Loucy (cell line): Measurements from ENCODE around the gene SETD3.

Source experiments
- EZH2phosphoT487 ChIP-seq: fragments of 200-600 bp; IDR thresholded peaks from 2 replicates; pipeline ENCODE4 v1.6.1; 2018; ENCODE audit warnings: antibody characterized with exemption, mild to moderate bottlenecking, moderate library complexity, borderline replicate concordance
- TF ChIP-seq, protein P1 (sequence below): fragments of 200-600 bp; sonication (generic); conservative IDR thresholded peaks from 2 replicates; pipeline ENCODE4 v1.5.1; 2014; ENCODE audit warnings: mild to moderate bottlenecking, antibody characterized with exemption, low read length

DNA sequence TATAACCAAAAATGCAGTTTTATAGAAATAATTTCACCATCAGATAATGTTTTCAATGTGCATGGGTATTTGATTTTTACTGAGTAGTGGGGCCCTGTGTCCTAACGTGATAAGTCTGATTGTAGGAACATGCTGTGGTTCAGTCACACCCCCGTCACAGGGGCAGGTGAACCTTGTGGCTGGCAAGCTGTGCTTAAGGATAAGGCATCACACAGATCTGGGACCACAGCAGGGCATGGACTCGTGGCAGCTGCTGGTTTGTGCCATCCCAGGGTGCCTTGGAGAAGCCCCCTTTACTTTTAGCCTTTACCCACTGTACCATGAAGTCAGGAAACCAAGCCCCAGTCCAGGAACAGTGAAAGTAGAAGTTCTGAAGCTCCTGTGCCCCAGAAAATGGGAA, 17.2 kb upstream of the SETD3 start:
- TF ChIP-seq, protein P1, sequence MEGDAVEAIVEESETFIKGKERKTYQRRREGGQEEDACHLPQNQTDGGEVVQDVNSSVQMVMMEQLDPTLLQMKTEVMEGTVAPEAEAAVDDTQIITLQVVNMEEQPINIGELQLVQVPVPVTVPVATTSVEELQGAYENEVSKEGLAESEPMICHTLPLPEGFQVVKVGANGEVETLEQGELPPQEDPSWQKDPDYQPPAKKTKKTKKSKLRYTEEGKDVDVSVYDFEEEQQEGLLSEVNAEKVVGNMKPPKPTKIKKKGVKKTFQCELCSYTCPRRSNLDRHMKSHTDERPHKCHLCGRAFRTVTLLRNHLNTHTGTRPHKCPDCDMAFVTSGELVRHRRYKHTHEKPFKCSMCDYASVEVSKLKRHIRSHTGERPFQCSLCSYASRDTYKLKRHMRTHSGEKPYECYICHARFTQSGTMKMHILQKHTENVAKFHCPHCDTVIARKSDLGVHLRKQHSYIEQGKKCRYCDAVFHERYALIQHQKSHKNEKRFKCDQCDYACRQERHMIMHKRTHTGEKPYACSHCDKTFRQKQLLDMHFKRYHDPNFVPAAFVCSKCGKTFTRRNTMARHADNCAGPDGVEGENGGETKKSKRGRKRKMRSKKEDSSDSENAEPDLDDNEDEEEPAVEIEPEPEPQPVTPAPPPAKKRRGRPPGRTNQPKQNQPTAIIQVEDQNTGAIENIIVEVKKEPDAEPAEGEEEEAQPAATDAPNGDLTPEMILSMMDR, result no peak
- no peak for TF ChIP-seq EZH2phosphoT487
